SK-N-SH (cell line): ENCODE results near the gene ANKRD34B. TPM values are rescaled to one million over a fixed set of nuclear protein-coding genes. Genes with fewer than 3 reads are reported as not detected.

Experiments
- CTCF ChIA-PET: fragments of 300-600, 350-600 bp; formaldehyde crosslinking; extraction: SDS; loops from one replicate; lab custom pipeline; 2021; lab: Yijun Ruan, JAX
- POLR2A ChIA-PET: fragments of 350-600 bp; sonication (Branson Sonifier 250); formaldehyde crosslinking; extraction: SDS; loops from one replicate; lab custom pipeline; 2020; ENCODE audit warnings: antibody characterized with exemption, inconsistent platforms; lab: Yijun Ruan, JAX
- DNase-seq: peaks from one replicate; pipeline ENCODE4 v3.0.0; 2012
- H2AFZ ChIP-seq: fragments of 200-600 bp; sonication (generic); 2 replicates; pipeline ENCODE4 v1.8.1; 2016; ENCODE audit warnings: antibody characterized with exemption, mild to moderate bottlenecking, low read depth
- H3F3A ChIP-seq: fragments of 200-600 bp; sonication (generic); replicated peaks from 2 replicates; pipeline ENCODE3; 2016; ENCODE audit warnings: antibody characterized with exemption, mild to moderate bottlenecking; ENCODE audit not compliant: insufficient read depth
- H3K27ac ChIP-seq, 2 experiments: fragments of 200-500 bp in 1 of 2; fragments of 200-600 bp in 1 of 2; sonication (Bioruptor generic) in 1 of 2; sonication (generic), shearing (Covaris generic) in 1 of 2; 2 replicates each; pipeline versions ENCODE4 v1.5.1 to v1.6.1; 2014 to 2016; ENCODE audit warnings: low read depth in 2 of 2, inconsistent platforms in 1 of 2, low read length in 1 of 2, mild to moderate bottlenecking in 1 of 2, mixed read lengths in 1 of 2
- H3K27me3 ChIP-seq: fragments of 200-600 bp; sonication (generic), shearing (Covaris generic); 2 replicates; pipeline ENCODE4 v1.6.1; 2016; ENCODE audit warnings: mixed run types; ENCODE audit not compliant: insufficient read depth
- H3K36me3 ChIP-seq, 2 experiments: fragments of 200-500 bp in 1 of 2; fragments of 200-600 bp in 1 of 2; sonication (Bioruptor generic) in 1 of 2; sonication (generic) in 1 of 2; replicated peaks in 1 of 2; 2 replicates each; pipeline versions ENCODE3 to v1.5.1; 2014 to 2016; ENCODE audit warnings: low read length in 1 of 2, mild to moderate bottlenecking in 1 of 2; ENCODE audit not compliant: insufficient read depth in 2 of 2, control insufficient read depth in 1 of 2
- H3K4me1 ChIP-seq, 2 experiments: fragments of 200-500 bp in 1 of 2; fragments of 200-600 bp in 1 of 2; sonication (Bioruptor generic) in 1 of 2; sonication (generic), shearing (Covaris generic) in 1 of 2; 2 replicates each; pipeline versions ENCODE4 v1.5.1 to v1.6.1; 2014 to 2016; ENCODE audit warnings: low read depth in 1 of 2, low read length in 1 of 2, mixed run types in 1 of 2; ENCODE audit not compliant: insufficient read depth in 2 of 2, control insufficient read depth in 1 of 2
- H3K4me2 ChIP-seq: fragments of 200-600 bp; sonication (generic), shearing (Covaris generic); 2 replicates; pipeline ENCODE4 v1.6.1; 2017; ENCODE audit warnings: mixed run types
- H3K4me3 ChIP-seq, 2 experiments: fragments of 200-500 bp in 1 of 2; fragments of 200-600 bp in 1 of 2; sonication (Bioruptor generic) in 1 of 2; sonication (generic), shearing (Covaris generic) in 1 of 2; 2 replicates each; pipeline versions ENCODE4 v1.5.1 to v1.8.1; 2014 to 2016; ENCODE audit warnings: low read depth in 2 of 2, inconsistent platforms in 1 of 2, low read length in 1 of 2, mild to moderate bottlenecking in 1 of 2, mixed read lengths in 1 of 2, moderate library complexity in 1 of 2
- H3K79me2 ChIP-seq: fragments of 200-600 bp; sonication (generic); 2 replicates; pipeline ENCODE4 v1.8.1; 2017; ENCODE audit warnings: mild to moderate bottlenecking; ENCODE audit not compliant: insufficient read depth
- H3K9ac ChIP-seq: fragments of 200-600 bp; sonication (generic); 2 replicates; pipeline ENCODE4 v1.6.1; 2017; ENCODE audit warnings: mixed run types
- H3K9me2 ChIP-seq: fragments of 200-600 bp; sonication (generic); 2 replicates; pipeline ENCODE4 v1.6.1; 2017; ENCODE audit warnings: mixed run types
- H3K9me3 ChIP-seq: fragments of 200-600 bp; sonication (generic); 2 replicates; pipeline ENCODE4 v1.6.1; 2017; ENCODE audit warnings: mixed run types, mild to moderate bottlenecking, moderate library complexity
- H4K20me1 ChIP-seq: fragments of 200-600 bp; sonication (generic); 2 replicates; pipeline ENCODE4 v1.6.1; 2017; ENCODE audit warnings: mild to moderate bottlenecking, mixed run types; ENCODE audit not compliant: insufficient read depth
- CHD2 ChIP-seq: fragments of 150-350 bp; IDR thresholded peaks from 2 replicates; pipeline ENCODE4 v1.6.1; 2018; ENCODE audit warnings: low read length; ENCODE audit not compliant: partially characterized antibody
- ELF1 ChIP-seq: IDR thresholded peaks from 2 replicates; pipeline ENCODE4 v1.4.0; 2012
- EP300 ChIP-seq, 2 experiments: IDR thresholded peaks; 2 replicates each; pipeline versions ENCODE4 v1.4.0 to v1.6.1; 2012; ENCODE audit warnings: borderline replicate concordance in 1 of 2, low read depth in 1 of 2, low read length in 1 of 2
- FOSL2 ChIP-seq: IDR thresholded peaks from 2 replicates; pipeline ENCODE4 v1.4.0; 2012; ENCODE audit warnings: low read depth, mild to moderate bottlenecking, moderate library complexity, borderline replicate concordance
- FOXJ3 ChIP-seq: sonication (generic); formaldehyde crosslinking; IDR thresholded peaks from 2 replicates; pipeline ENCODE4 v1.5.1; 2020; ENCODE audit warnings: mild to moderate bottlenecking, missing genetic modification reagents
- GATA2 ChIP-seq: sonication (generic); formaldehyde crosslinking; IDR thresholded peaks from 2 replicates; pipeline ENCODE4 v1.5.0; 2020; ENCODE audit warnings: mild to moderate bottlenecking, missing genetic modification reagents
- JUND ChIP-seq: IDR thresholded peaks from 2 replicates; pipeline ENCODE4 v1.4.0; 2012
- MAX ChIP-seq: IDR thresholded peaks from 2 replicates; pipeline ENCODE4 v1.4.0; 2012; ENCODE audit warnings: low read depth
- MEF2A ChIP-seq: IDR thresholded peaks from 2 replicates; pipeline ENCODE4 v1.4.0; 2012; ENCODE audit warnings: low read depth, borderline replicate concordance
- PBX3 ChIP-seq: IDR thresholded peaks from 2 replicates; pipeline ENCODE4; 2012
- REST ChIP-seq: IDR thresholded peaks from 2 replicates; pipeline ENCODE4 v1.6.1; 2012; ENCODE audit warnings: mild to moderate bottlenecking, low read depth, low read length, moderate library complexity
- RFX5 ChIP-seq: IDR thresholded peaks from 2 replicates; pipeline ENCODE4 v1.6.1; 2012; ENCODE audit warnings: mild to moderate bottlenecking, improper control_type of control experiment, low read length
- RXRA ChIP-seq: IDR thresholded peaks from 2 replicates; pipeline ENCODE4 v1.4.0; 2012; ENCODE audit warnings: low read depth, mild to moderate bottlenecking, borderline replicate concordance
- SIN3A ChIP-seq: IDR thresholded peaks from 2 replicates; pipeline ENCODE4 v1.6.1; 2012; ENCODE audit warnings: low read depth, mild to moderate bottlenecking, low read length, moderate library complexity, borderline replicate concordance
- TAF1 ChIP-seq: IDR thresholded peaks from 2 replicates; pipeline ENCODE4 v1.6.1; 2012; ENCODE audit warnings: low read depth, mild to moderate bottlenecking, low read length, moderate library complexity, borderline replicate concordance
- WGBS: methylation state at CpG from one replicate; pipeline ENCODE4 v1.1.6; 2017; ENCODE audit warnings: low lambda C conversion rate; 5-methylcytosine and 5-hydroxymethylcytosine counted together
- polyA plus RNA-seq, 3 experiments: library from polyadenylated mRNA; depleted of rRNA; stranded (reverse); fragments of >200 nt; gene quantifications; 2 replicates each; pipeline ENCODE4 v1.2.3, GENCODE V29; 2012
- TF ChIP-seq, protein P1 (sequence below): fragments of 200-600 bp; sonication (generic); IDR thresholded peaks from 2 replicates; pipeline ENCODE4 v1.6.1; 2017; ENCODE audit warnings: antibody characterized with exemption, mild to moderate bottlenecking, moderate library complexity

ANKRD34B gene
- polyA plus RNA-seq, 1 of the 3 experiments (the other 2 are of a cell fraction), result not detected

- TF ChIP-seq REST, result no peak
- TF ChIP-seq MAX, result no peak
- no peak for TF ChIP-seq PBX3
- TF ChIP-seq TAF1, result no peak
- no peak for TF ChIP-seq ELF1
- no peak for TF ChIP-seq RXRA
- TF ChIP-seq FOXJ3 (CRISPR knock-in tag), result no peak
- no peak for TF ChIP-seq MEF2A
- no peak for TF ChIP-seq EP300 (IDR thresholded peaks at IDR 0.05; ENCODE audit: borderline replicate concordance in 1 of 2, low read depth in 1 of 2, low read length in 1 of 2)
Measured at GRCh38 chr5:80576383-80576782, 6.3 kb upstream of the ANKRD34B start (continued).

DNA sequence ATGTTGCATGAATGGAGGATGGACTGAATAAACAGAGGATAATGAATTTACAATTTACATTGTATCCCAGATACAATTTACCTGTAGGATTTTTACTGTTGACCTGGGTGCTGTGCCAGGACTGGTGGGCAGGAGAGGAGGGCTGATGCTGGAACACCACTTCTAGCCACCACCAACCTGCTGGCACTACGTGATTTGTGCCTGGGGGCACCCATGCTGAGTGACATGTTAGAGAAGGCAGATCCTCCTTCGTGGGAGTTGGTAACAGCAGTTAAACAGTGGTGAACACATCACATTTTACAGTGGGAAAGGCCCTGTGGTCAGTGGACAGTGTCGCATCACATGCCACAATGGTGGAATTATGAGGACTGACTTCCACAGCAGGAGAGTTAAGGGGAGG, 3.0 kb upstream of the ANKRD34B start:
- H3K27ac ChIP-seq, result no peak overlapping the region
- H3F3A ChIP-seq, result no peaks in the 10 kb centered on the region
- CTCF ChIA-PET, result no interaction called here
- H3K27me3 ChIP-seq, result peaks cover 29% of the 10 kb centered on the region
- H3K4me1 ChIP-seq, result peaks cover 0 to 11% of the 10 kb centered on the region in 2 experiments; a peak in 1 of 4 replicates
- no peaks in the 10 kb centered on the region for H3K9me2 ChIP-seq
- H3K36me3 ChIP-seq, result no peaks in the 10 kb centered on the region
- POLR2A ChIA-PET, result no interaction called here
- WGBS, result 60% methylated on average over 2 of the region's 3 CpGs
- H3K79me2 ChIP-seq, result no peaks in the 10 kb centered on the region
- H4K20me1 ChIP-seq, result no peaks in the 10 kb centered on the region
- no peak overlapping the region for H3K4me2 ChIP-seq
- no peak for DNase-seq
- no peak overlapping the region for H3K4me3 ChIP-seq
- no peaks in the 10 kb centered on the region for H3K9me3 ChIP-seq
- no peak overlapping the region for H2AFZ ChIP-seq
- H3K9ac ChIP-seq, result no peak overlapping the region
- TF ChIP-seq SIN3A (no peak), TAF1 (no peak), MAX (no peak), CHD2 (no peak), FOSL2 (no peak), GATA2 (CRISPR knock-in tag) (no peak), JUND (no peak), ELF1 (no peak), RFX5 (no peak)
- TF ChIP-seq, protein P1, sequence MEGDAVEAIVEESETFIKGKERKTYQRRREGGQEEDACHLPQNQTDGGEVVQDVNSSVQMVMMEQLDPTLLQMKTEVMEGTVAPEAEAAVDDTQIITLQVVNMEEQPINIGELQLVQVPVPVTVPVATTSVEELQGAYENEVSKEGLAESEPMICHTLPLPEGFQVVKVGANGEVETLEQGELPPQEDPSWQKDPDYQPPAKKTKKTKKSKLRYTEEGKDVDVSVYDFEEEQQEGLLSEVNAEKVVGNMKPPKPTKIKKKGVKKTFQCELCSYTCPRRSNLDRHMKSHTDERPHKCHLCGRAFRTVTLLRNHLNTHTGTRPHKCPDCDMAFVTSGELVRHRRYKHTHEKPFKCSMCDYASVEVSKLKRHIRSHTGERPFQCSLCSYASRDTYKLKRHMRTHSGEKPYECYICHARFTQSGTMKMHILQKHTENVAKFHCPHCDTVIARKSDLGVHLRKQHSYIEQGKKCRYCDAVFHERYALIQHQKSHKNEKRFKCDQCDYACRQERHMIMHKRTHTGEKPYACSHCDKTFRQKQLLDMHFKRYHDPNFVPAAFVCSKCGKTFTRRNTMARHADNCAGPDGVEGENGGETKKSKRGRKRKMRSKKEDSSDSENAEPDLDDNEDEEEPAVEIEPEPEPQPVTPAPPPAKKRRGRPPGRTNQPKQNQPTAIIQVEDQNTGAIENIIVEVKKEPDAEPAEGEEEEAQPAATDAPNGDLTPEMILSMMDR, result no peak
- TF ChIP-seq, all 33 proteins: peak for 0
